Transverse colon (tissue), 3 donors: ENCODE results near the gene C22orf23.

Experiments
- POLR2A ChIP-seq: fragments of 450-650 bp; IDR thresholded peaks from one replicate; pipeline ENCODE4 v1.6.1; 2016; ENCODE audit warnings: antibody characterized with exemption, mild to moderate bottlenecking, moderate library complexity
- TF ChIP-seq, protein P1 (sequence below), 5 experiments: fragments of 200-600 bp in 3 of 5; fragments of 450-650 bp in 2 of 5; sonication (generic) in 3 of 5; IDR thresholded peaks; 1 replicate in 2 of 5; 2 replicates in 3 of 5; pipeline ENCODE4 v1.5.1; 2016 to 2017; ENCODE audit warnings: antibody characterized with exemption in 5 of 5, inconsistent platforms in 3 of 5, mild to moderate bottlenecking in 2 of 5, moderate library complexity in 1 of 5

DNA sequence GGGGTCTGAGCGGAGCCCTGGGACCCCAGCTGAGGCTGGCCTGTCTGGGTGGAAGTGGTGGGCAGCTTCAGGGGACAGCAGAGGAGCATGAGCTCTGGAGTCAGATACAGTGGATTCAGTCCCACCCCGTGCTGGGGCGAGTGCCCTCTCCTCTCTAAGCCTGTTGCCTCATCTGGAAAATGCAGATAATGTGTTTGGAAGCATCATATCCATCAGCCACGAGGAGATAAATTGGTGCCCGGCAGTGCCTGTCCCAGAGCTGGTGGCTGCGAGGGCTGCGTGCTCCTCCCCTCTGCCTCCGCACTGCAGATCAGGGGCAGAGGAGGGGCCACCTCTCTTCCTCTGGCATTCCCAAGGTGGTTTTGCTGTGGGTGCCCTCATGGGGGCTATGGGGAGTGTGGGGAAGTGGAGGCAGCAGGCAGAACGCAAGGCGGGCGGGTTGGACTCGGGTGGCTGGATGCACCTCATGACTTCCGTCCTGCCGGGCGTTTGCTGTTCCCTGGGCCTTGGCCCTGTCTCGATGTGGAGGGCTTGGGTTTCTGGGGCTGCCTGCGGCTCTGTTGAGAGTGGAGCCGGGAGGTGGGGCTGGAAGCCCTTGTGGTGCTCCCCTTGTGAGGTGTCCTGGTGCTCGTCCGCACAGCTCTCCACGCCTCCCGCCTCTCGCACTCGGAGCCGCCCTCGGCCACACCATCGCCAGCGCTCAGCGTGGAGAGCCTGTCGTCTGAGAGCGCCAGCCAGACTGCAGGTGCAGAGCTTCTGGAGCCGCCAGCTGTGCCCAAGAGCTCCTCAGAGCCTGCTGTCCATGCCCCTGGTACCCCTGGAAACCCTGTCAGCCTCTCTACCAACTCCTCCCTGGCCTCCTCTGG, 26.4 kb downstream of the C22orf23 start:
- TF ChIP-seq, protein P1, sequence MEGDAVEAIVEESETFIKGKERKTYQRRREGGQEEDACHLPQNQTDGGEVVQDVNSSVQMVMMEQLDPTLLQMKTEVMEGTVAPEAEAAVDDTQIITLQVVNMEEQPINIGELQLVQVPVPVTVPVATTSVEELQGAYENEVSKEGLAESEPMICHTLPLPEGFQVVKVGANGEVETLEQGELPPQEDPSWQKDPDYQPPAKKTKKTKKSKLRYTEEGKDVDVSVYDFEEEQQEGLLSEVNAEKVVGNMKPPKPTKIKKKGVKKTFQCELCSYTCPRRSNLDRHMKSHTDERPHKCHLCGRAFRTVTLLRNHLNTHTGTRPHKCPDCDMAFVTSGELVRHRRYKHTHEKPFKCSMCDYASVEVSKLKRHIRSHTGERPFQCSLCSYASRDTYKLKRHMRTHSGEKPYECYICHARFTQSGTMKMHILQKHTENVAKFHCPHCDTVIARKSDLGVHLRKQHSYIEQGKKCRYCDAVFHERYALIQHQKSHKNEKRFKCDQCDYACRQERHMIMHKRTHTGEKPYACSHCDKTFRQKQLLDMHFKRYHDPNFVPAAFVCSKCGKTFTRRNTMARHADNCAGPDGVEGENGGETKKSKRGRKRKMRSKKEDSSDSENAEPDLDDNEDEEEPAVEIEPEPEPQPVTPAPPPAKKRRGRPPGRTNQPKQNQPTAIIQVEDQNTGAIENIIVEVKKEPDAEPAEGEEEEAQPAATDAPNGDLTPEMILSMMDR (IDR thresholded peaks at IDR 0.05): no peak
- TF ChIP-seq POLR2A: no peak
